ENCODE results near the gene HLA-DOA.

HLA-DOA gene

DNA sequence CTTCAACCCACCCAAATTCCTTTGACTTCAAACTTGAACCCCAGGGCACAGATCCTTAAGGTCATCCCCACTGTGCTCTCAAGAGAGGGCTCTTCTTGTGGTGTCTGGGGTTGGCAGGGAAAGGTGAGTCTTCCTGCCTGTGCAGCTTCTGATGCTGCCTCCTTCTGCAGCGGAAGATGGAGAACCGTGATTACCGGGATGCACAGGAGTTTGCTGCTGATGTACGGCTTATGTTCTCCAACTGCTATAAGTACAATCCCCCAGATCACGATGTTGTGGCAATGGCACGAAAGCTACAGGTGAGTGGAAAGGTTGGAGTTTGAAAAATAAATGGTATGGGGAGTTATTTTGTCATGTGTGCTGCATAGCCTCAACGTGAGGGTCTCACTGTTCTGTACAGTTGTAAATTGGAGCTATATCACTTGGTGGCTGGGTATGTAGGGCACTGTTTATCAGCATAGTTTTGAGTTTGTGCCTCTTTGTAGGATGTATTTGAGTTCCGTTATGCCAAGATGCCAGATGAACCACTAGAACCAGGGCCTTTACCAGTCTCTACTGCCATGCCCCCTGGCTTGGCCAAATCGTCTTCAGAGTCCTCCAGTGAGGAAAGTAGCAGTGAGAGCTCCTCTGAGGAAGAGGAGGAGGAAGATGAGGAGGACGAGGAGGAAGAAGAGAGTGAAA lies 32.0 kb downstream of the HLA-DOA start:
- DNase-seq, result no peak

- DNase-seq, result no peak
Observed at GRCh38 chr6:32976334-32977069, 32.9 kb downstream of the HLA-DOA start.

- DNase-seq, result no peak
Observed at GRCh38 chr6:32975886-32976285, 33.5 kb downstream of the HLA-DOA start.

- no peak for DNase-seq
Observed at GRCh38 chr6:32974541-32975308, 34.7 kb downstream of the HLA-DOA start.

- DNase-seq, result peak; percentile 48
Observed at GRCh38 chr6:32974016-32974333, 35.4 kb downstream of the HLA-DOA start.

- DNase-seq, result peak; percentile 52
Observed at GRCh38 chr6:32973144-32974015, 36.0 kb downstream of the HLA-DOA start.

DNA sequence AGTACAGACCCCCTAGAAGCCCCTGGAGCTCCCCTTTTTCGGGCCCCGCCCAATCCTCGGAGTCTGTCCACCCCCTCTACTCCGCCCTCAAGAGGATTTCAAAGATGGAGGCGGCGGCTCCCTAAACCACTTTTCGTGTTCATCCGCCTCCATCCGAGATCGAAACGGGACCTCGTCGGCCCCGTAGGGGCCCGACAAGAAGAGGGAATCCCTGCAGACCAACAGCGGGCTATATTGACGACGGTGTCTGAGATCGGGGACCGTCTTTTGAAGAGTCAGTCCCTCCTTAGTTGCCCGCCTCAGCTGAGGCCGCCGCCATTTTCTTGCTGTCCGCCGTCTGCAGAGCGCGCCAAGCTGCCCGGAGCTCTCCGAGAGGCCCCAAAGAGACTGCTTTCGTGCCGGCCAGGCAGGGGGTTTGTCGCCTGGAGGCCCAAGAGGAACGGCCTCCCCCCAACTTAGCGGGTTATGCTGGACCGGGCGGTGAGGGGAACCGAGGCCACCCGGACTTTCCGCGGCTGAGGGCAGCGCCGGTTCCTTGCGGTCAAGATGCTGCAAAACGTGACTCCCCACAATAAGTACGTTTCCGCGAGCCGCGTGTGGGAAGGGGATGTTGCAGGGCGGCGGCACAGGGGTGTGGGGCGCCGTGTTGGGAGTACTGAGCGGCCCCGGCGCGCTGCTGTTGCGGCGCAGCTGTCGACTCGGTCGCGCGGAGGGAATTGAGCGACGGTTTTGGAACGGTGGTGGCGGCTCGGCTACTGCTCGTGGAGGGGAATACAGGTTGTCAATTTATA lies 36.8 kb downstream of the HLA-DOA start:
- DNase-seq, result peak; percentile 71

GRCh38 chr6:32971581-32972352 lies 37.6 kb downstream of the HLA-DOA start:
- DNase-seq, result peak; percentile 99

DNA sequence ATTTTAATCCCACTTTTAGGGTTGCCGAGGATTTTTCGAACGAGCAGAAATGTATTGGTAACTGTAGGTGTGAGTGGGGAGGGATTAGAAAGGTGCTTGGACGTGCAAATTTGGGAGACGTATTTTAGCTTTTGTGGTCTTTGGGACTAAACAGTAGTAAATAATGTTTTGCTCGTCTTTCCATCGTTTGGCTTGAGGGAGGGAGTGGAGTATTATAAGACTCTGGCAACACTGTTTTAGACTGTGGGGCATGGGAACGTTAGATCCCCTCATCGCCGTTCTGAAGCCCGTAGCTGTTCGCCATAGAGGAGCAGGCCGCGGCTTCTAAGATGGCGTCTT lies 38.2 kb downstream of the HLA-DOA start:
- DNase-seq, result no peak

DNA sequence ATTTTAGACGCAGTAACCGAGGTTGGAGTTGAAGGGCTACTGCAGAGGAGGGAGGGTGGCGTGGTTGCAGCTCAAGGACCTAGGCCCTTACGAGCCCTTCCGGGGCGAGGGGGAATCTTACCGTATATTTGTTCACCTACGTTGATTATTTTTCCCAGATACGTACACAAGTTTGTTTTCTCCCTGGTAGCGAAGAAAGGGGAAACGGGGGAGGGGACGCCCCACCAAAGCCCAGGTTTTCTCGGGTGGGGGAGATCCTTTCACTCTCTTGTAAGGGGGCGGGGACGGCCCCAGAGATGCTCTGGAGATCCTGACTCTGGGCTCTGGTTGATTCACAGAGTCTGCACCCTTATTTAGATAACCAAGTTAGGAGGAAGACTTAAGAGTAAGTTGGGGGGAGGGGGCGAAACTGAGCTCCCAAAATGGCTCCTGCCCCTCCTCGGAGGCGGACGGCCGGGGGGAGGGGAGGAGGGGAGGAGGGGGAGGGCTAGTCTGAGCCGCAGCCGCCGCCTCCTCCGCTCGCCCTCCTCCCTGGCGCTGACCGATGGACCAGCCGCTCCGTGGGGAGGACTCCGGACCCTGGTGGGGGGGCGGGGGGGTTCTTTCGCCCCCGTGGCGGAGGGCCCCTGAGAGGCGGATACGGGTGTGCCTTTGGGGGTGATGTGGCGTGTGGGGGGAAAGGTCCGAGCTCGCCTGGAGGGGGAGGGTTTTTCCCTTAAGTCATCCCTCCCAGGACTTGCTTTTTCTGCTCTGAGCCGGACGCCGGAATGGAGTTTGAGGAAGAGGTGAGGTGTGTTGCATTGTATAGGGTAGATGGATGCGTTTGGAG lies 38.8 kb downstream of the HLA-DOA start:
- peak; percentile 85 for DNase-seq

DNA sequence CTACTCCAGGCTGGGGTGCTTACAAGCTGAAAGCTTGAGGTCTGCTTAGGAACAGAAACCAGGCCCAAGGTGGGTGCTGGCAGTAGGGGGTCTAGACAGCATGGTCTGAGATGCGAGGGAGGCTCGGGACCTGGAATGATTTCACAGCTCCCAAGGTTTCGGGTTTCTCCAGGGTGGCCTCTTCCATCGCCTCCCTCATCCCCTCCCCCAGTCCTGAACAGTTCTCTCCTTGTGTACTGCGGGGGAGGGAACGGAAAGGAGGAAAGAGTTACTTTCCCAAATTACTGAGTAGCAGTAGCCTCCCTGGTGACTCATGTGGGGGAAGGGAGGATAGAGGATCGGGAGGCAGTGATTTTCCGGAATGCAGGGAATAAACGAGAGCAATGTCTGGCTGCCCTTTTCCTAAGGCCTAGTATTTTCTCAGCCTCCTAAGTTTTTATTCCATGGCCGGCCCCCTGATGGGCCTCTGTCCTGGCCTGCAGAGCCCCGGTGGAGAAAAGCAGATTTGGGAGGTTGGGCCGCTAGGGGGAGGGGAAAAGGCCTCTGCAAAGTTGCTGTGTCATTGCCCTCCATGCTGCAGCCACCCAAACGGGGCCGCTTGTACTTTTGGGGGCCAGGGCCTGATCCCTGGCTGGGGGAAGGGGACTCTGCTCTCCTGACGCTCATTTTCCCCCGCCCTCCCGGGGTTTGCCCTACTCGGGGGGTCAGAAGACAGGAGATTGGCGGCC lies 39.5 kb downstream of the HLA-DOA start:
- DNase-seq, result peak; percentile 75

DNA sequence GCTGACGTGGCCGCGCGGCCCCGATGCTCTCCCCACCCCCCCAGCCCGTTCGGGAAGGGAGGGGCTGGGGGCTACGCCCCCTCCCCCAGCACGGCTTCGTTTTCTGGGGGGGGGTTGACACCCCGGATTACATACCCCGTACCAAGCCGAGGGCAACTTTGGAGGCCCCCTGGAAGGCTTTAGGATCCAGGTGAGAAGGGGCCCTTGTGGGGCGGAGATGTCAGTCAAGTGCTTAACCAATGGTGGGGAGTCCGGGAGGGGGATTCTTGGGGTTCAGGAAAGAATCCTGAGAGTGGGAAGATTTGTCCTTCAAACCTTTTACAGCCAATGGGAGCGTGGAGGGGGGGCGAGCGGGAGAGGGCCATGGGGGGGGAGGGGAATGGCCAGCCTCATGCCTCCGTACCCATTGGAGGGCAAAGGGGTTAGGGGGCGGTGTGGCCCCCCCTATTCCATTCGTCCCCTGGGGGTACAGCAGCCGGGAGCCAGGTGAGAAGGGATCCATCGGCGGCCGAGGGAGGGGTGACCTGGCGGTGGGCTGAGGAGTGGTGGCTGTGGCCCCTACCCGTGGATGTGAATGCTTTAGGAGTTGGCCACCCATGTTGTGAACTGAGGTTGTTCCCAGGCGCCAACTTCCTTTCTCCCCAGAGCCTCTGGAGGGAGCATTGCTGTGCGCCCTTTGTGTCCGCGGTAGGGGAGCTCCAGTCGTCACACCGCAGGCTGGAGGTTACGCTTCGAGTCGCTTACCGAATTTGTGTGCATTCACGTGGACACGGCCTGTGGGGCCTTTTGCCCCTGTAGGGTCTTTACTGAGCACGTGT lies 40.3 kb downstream of the HLA-DOA start:
- DNase-seq, result peak; percentile 55

- DNase-seq, result peak; percentile 98
Observed at GRCh38 chr6:32968093-32968866, 41.1 kb downstream of the HLA-DOA start, which contains the start of gene BRD2. TSS of gene BRD2 (plus strand) at chr6:32968594. CDS start at chr6:32972899, 4,305 bp downstream.

DNA sequence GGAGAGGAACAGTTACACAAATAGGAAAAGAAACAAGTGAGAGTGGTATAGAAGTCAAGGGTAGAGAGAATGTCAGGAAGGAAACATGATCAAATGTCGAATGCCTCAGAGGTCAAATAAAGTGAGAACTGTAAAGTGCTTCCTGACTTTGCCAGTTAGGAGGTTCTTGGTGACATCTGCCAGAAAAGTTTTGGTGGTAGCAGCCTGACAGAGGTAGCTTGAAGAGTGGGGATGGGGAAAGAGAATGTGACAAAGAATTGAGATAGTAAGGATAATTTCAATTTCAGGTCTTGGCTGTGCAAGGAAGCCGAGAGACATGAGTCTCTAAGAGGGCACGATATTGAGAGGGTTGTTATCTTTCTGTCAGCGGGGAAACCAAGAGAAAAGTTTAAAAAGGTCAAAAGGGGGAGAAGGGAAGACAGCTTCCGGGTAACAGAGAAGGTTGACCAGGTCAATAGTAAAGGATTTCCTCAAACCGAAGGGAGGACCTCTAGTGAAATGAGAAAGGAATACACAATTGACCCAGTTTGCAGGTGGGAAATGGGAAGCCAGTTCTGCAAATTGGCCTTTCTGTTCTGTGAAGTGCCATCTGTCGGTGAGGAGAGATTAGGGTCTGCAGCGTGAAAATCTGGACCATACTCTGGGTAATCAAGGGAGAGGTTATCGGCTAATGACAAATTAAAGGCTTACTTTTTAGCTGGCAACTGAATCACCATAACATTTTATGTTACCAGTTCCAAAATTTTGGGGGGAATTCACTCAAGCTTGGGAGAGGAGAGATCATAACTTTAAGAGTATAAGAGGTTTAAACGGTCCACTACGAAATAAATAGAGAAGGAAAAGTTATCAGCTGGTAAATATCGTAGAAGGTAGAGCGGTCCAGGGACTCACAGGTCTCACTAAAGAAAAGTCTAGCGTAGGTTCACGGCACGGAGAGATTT lies 42.0 kb downstream of the HLA-DOA start:
- DNase-seq, result peak; percentile 40

GRCh38 chr6:32964776-32965175 lies 44.6 kb downstream of the HLA-DOA start:
- DNase-seq, result no peak

GRCh38 chr6:32963866-32964265 lies 45.5 kb downstream of the HLA-DOA start:
- DNase-seq, result no peak
